Astrocyte of the cerebellum (primary cell): Measurements from ENCODE around the gene SZT2.

Experiments
- DNase-seq: peaks from one replicate; pipeline ENCODE4 v3.0.0-alpha.2; 2011; ENCODE audit warnings: low read depth
- H3K4me3 ChIP-seq: 2 replicates; pipeline ENCODE4 v1.5.1; 2011; ENCODE audit warnings: mild to moderate bottlenecking, low read depth, low read length, moderate library complexity
- CTCF ChIP-seq: IDR thresholded peaks from 2 replicates; pipeline ENCODE4 v1.5.1; 2012; ENCODE audit warnings: low read length, low read depth, moderate library complexity, mild to moderate bottlenecking; ENCODE audit errors: missing control alignments
- in situ Hi-C: cut with HindIII; loops from 2 replicates; pipeline ENCODE4 v1.10.0; 2017; ENCODE audit warnings: low sequenced_read_pairs

SZT2 gene

DNA sequence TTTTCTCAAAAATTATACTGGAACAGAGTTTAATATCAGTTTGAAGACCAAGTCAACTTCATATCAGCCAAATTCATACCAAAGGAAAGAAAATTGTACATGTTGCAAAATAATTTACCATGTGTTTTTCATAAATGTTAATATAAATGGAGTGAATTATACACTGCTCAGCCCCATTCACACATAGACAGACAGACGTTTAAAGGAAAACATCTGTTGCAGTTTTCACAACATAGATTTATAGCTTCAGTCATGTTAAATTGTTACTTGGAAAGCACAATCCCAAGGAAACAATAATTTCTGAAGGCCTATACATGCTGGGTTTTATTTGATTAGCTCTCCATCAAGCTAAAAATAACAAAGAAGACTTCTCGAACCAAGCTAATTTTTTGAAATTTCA is 91.8 kb downstream of the SZT2 start:
- TF ChIP-seq CTCF, result no peak
- in situ Hi-C loops, result no loop called here
- no peak for DNase-seq
- no peak overlapping the region for H3K4me3 ChIP-seq

GRCh38 chr1:43482215-43482614 is 92.5 kb downstream of the SZT2 start:
- in situ Hi-C loops, result no loop called here
- no peak overlapping the region for H3K4me3 ChIP-seq
- DNase-seq, result no peak
- no peak for TF ChIP-seq CTCF

DNA sequence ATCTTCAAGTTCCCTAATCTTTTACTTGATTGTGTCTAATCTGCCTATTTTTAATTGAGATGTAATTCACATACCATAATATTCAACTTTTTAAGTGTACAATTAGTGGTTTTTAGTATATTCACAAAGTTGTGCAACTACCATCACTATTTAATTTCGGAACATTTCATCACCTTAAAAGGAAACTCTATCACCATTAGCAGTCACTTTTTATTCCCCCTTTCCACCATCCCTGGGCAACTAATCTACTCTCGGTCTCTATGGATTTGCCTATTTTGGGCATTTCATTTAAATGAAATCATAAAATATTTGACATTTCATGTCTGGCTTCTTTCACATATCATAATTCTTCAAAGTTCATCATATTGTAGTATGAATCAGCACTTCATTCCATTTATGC is 94.7 kb downstream of the SZT2 start:
- DNase-seq, result no peak
- in situ Hi-C loops, result no loop called here
- no peak overlapping the region for H3K4me3 ChIP-seq
- TF ChIP-seq CTCF, result no peak

DNA sequence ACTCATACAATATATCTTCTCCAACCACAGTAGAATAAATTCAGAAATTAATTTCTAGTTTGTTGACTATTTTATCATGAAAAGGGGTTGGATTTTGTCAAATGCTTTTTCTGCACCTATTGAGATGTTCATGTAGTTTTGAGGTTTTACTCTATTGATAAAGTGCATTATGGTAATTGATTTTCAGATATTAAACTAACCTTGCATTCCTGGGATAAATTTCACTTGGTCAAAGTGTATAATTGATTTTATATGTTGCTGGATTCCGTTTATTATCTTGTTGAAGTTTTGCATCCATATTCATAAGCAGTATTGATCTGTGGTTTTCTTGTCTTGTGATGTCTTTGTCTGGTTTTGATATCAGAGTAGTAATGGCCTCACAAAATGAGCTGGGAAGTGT is 98.5 kb downstream of the SZT2 start:
- in situ Hi-C loops, result no loop called here
- DNase-seq, result no peak
- TF ChIP-seq CTCF, result no peak
- no peak overlapping the region for H3K4me3 ChIP-seq

GRCh38 chr1:43491061-43491460 is 101.4 kb downstream of the SZT2 start:
- in situ Hi-C loops, result no loop called here
- TF ChIP-seq CTCF, result no peak
- no peak overlapping the region for H3K4me3 ChIP-seq
- DNase-seq, result no peak

DNA sequence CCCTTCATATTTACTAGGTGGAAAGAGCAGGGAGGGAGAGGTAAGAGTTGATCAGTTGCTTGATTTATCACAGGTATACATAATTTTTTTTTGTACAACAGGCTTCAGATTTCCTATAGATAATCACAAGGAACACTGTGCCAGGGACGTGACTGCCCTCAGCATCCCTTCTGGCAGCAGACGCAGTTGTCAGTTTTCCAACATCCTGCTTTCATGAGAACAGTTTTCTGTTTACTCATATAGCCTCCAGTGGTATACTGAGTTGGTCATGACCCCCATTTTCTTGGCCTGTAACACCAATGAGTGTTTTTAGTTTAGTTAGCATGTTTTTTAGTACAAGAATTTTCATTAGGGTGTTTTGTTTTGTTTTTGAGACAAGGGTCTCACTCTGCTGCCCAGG is 103.1 kb downstream of the SZT2 start:
- no peak for DNase-seq
- no peak for TF ChIP-seq CTCF
- H3K4me3 ChIP-seq, result no peak overlapping the region
- in situ Hi-C loops, result no loop called here
